Measurements from ENCODE around the gene ITGA6. TPM values are rescaled to one million over a fixed set of nuclear protein-coding genes. Genes with fewer than 3 reads are reported as not detected.

Gene ITGA6
- total and polyA plus RNA-seq, 2 experiments from 2014 or later = 32.9 to 124 TPM

DNA sequence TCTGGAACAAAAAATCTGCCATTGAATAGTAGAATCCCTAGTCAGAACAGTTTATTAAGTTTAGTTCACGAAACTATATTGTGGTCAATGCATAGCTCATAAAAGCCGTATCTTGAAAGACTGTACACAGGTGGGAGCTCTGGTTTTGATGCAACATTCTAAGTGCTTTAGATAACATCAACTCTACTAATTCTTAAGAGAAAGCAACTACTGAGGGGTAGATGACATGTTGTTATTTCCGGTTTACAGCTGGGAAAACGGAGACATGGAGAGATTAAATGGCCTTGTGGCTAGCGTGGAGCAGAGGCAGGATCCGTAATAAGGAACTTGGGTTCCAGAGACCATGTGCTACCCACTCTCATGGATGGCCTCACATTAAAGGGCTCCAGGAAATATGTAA lies 4.2 kb upstream of the ITGA6 start:
- peaks cover 8% of the 10 kb centered on the region for H3K27me3 Mint-ChIP-seq (ENCODE audit: insufficient read depth, low read depth, poor library complexity)
- Histone ChIP-seq H4K20me1 (replicated peaks; ENCODE audit: insufficient read depth) (no peaks in the 10 kb centered on the region), H2AFZ (no peak overlapping the region), H3K4me2 (no peak overlapping the region), H3K36me3 (ENCODE audit: insufficient read depth) (no peaks in the 10 kb centered on the region), H3F3A (replicated peaks; ENCODE audit: low read depth) (0 out of 2 replicates have a peak, but pooled peaks cover 2% of the 10 kb centered on the region), H3K27me3 (ENCODE audit: insufficient read depth) (0 out of 2 replicates have a peak, but pooled peaks cover 8% of the 10 kb centered on the region), H3K4me3 (no peak overlapping the region), H3K27ac (ENCODE audit: low read depth) (no peak overlapping the region), H3K79me2 (replicated peaks; ENCODE audit: insufficient read depth) (peaks cover 1% of the 10 kb centered on the region; the same call in 1 of the 2 replicates), H3K9me2 (ENCODE audit: insufficient read depth) (peaks cover 1% of the 10 kb centered on the region; the same call in 1 of the 2 replicates), H3K4me1 (ENCODE audit: insufficient read depth) (peaks cover 21% of the 10 kb centered on the region)
- H3K27ac Mint-ChIP-seq = no peak overlapping the region
- TF ChIP-seq STAT1 (IDR thresholded peaks at IDR 0.05; ENCODE audit: unreplicated experiment) = no peak
- TF ChIP-seq, protein P1, sequence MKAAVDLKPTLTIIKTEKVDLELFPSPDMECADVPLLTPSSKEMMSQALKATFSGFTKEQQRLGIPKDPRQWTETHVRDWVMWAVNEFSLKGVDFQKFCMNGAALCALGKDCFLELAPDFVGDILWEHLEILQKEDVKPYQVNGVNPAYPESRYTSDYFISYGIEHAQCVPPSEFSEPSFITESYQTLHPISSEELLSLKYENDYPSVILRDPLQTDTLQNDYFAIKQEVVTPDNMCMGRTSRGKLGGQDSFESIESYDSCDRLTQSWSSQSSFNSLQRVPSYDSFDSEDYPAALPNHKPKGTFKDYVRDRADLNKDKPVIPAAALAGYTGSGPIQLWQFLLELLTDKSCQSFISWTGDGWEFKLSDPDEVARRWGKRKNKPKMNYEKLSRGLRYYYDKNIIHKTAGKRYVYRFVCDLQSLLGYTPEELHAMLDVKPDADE (IDR thresholded peaks at IDR 0.05) = no peak
- no peak for TF ChIP-seq NANOG (IDR thresholded peaks at IDR 0.05; ENCODE audit: borderline replicate concordance)
- no peak for TF ChIP-seq POLR2AphosphoS5 (IDR thresholded peaks at IDR 0.05; ENCODE audit: low read depth)
- TF ChIP-seq EZH2phosphoT487 (IDR thresholded peaks at IDR 0.05; ENCODE audit: unreplicated experiment) = no peak
- TF ChIP-seq ZNF114 (CRISPR knock-in tag; IDR thresholded peaks at IDR 0.05) = no peak
- TF ChIP-seq ZNF331 (CRISPR knock-in tag; IDR thresholded peaks at IDR 0.05; ENCODE audit: low read depth) = no peak
- TF ChIP-seq, protein P2, sequence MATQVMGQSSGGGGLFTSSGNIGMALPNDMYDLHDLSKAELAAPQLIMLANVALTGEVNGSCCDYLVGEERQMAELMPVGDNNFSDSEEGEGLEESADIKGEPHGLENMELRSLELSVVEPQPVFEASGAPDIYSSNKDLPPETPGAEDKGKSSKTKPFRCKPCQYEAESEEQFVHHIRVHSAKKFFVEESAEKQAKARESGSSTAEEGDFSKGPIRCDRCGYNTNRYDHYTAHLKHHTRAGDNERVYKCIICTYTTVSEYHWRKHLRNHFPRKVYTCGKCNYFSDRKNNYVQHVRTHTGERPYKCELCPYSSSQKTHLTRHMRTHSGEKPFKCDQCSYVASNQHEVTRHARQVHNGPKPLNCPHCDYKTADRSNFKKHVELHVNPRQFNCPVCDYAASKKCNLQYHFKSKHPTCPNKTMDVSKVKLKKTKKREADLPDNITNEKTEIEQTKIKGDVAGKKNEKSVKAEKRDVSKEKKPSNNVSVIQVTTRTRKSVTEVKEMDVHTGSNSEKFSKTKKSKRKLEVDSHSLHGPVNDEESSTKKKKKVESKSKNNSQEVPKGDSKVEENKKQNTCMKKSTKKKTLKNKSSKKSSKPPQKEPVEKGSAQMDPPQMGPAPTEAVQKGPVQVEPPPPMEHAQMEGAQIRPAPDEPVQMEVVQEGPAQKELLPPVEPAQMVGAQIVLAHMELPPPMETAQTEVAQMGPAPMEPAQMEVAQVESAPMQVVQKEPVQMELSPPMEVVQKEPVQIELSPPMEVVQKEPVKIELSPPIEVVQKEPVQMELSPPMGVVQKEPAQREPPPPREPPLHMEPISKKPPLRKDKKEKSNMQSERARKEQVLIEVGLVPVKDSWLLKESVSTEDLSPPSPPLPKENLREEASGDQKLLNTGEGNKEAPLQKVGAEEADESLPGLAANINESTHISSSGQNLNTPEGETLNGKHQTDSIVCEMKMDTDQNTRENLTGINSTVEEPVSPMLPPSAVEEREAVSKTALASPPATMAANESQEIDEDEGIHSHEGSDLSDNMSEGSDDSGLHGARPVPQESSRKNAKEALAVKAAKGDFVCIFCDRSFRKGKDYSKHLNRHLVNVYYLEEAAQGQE (IDR thresholded peaks at IDR 0.05; ENCODE audit: unreplicated experiment) = no peak
- TF ChIP-seq EZH2 (IDR thresholded peaks at IDR 0.05; ENCODE audit: low read depth, unreplicated experiment) = no peak
- TF ChIP-seq, protein P3, sequence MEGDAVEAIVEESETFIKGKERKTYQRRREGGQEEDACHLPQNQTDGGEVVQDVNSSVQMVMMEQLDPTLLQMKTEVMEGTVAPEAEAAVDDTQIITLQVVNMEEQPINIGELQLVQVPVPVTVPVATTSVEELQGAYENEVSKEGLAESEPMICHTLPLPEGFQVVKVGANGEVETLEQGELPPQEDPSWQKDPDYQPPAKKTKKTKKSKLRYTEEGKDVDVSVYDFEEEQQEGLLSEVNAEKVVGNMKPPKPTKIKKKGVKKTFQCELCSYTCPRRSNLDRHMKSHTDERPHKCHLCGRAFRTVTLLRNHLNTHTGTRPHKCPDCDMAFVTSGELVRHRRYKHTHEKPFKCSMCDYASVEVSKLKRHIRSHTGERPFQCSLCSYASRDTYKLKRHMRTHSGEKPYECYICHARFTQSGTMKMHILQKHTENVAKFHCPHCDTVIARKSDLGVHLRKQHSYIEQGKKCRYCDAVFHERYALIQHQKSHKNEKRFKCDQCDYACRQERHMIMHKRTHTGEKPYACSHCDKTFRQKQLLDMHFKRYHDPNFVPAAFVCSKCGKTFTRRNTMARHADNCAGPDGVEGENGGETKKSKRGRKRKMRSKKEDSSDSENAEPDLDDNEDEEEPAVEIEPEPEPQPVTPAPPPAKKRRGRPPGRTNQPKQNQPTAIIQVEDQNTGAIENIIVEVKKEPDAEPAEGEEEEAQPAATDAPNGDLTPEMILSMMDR (conservative IDR thresholded peaks at IDR 0.05; ENCODE audit: low read depth in 2 of 2) = no peak
- TF ChIP-seq JUNB (IDR thresholded peaks at IDR 0.05; ENCODE audit: unreplicated experiment) = no peak
- TF ChIP-seq CREB1 (CRISPR knock-in tag; IDR thresholded peaks at IDR 0.05; ENCODE audit: low read depth) = no peak
- TF ChIP-seq, protein P4, sequence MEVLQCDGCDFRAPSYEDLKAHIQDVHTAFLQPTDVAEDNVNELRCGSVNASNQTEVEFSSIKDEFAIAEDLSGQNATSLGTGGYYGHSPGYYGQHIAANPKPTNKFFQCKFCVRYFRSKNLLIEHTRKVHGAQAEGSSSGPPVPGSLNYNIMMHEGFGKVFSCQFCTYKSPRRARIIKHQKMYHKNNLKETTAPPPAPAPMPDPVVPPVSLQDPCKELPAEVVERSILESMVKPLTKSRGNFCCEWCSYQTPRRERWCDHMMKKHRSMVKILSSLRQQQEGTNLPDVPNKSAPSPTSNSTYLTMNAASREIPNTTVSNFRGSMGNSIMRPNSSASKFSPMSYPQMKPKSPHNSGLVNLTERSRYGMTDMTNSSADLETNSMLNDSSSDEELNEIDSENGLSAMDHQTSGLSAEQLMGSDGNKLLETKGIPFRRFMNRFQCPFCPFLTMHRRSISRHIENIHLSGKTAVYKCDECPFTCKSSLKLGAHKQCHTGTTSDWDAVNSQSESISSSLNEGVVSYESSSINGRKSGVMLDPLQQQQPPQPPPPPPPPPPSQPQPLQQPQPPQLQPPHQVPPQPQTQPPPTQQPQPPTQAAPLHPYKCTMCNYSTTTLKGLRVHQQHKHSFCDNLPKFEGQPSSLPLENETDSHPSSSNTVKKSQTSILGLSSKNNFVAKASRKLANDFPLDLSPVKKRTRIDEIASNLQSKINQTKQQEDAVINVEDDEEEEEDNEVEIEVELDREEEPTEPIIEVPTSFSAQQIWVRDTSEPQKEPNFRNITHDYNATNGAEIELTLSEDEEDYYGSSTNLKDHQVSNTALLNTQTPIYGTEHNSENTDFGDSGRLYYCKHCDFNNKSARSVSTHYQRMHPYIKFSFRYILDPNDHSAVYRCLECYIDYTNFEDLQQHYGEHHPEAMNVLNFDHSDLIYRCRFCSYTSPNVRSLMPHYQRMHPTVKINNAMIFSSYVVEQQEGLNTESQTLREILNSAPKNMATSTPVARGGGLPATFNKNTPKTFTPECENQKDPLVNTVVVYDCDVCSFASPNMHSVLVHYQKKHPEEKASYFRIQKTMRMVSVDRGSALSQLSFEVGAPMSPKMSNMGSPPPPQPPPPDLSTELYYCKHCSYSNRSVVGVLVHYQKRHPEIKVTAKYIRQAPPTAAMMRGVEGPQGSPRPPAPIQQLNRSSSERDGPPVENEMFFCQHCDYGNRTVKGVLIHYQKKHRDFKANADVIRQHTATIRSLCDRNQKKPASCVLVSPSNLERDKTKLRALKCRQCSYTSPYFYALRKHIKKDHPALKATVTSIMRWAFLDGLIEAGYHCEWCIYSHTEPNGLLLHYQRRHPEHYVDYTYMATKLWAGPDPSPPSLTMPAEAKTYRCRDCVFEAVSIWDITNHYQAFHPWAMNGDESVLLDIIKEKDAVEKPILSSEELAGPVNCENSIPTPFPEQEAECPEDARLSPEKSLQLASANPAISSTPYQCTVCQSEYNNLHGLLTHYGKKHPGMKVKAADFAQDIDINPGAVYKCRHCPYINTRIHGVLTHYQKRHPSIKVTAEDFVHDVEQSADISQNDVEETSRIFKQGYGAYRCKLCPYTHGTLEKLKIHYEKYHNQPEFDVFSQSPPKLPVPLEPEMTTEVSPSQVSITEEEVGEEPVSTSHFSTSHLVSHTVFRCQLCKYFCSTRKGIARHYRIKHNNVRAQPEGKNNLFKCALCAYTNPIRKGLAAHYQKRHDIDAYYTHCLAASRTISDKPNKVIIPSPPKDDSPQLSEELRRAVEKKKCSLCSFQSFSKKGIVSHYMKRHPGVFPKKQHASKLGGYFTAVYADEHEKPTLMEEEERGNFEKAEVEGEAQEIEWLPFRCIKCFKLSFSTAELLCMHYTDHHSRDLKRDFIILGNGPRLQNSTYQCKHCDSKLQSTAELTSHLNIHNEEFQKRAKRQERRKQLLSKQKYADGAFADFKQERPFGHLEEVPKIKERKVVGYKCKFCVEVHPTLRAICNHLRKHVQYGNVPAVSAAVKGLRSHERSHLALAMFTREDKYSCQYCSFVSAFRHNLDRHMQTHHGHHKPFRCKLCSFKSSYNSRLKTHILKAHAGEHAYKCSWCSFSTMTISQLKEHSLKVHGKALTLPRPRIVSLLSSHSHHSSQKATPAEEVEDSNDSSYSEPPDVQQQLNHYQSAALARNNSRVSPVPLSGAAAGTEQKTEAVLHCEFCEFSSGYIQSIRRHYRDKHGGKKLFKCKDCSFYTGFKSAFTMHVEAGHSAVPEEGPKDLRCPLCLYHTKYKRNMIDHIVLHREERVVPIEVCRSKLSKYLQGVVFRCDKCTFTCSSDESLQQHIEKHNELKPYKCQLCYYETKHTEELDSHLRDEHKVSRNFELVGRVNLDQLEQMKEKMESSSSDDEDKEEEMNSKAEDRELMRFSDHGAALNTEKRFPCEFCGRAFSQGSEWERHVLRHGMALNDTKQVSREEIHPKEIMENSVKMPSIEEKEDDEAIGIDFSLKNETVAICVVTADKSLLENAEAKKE (CRISPR knock-in tag; IDR thresholded peaks at IDR 0.05) = no peak
- DNase-seq (ENCODE audit: low spot score) (no peak), ATAC-seq (no peak)
- no peak overlapping the region for H3K4me3 Mint-ChIP-seq
- peaks cover 24% of the 10 kb centered on the region for H3K4me1 Mint-ChIP-seq
- peaks cover 3% of the 10 kb centered on the region; the same call in 1 of the 3 replicates for H3K9me3 Mint-ChIP-seq
- H3K36me3 Mint-ChIP-seq (ENCODE audit: low read depth) = no peaks in the 10 kb centered on the region

All from GM23338 (cell line).